VCaP (cell line): ENCODE results near the gene CCDC142.

ENCODE experiments used
- H3K27ac ChIP-seq: fragments of 450-650 bp; 2 replicates; pipeline ENCODE4 v1.5.1; 2017
- CTCF ChIP-seq: fragments of 450-650 bp; conservative IDR thresholded peaks from 2 replicates; pipeline ENCODE4 v1.5.1; 2017; ENCODE audit warnings: mild to moderate bottlenecking, moderate library complexity

The CCDC142 gene

GRCh38 chr2:74493546-74493945, 10.7 kb upstream of the CCDC142 start:
- H3K27ac ChIP-seq, result no peak overlapping the region
- no peak for TF ChIP-seq CTCF

DNA sequence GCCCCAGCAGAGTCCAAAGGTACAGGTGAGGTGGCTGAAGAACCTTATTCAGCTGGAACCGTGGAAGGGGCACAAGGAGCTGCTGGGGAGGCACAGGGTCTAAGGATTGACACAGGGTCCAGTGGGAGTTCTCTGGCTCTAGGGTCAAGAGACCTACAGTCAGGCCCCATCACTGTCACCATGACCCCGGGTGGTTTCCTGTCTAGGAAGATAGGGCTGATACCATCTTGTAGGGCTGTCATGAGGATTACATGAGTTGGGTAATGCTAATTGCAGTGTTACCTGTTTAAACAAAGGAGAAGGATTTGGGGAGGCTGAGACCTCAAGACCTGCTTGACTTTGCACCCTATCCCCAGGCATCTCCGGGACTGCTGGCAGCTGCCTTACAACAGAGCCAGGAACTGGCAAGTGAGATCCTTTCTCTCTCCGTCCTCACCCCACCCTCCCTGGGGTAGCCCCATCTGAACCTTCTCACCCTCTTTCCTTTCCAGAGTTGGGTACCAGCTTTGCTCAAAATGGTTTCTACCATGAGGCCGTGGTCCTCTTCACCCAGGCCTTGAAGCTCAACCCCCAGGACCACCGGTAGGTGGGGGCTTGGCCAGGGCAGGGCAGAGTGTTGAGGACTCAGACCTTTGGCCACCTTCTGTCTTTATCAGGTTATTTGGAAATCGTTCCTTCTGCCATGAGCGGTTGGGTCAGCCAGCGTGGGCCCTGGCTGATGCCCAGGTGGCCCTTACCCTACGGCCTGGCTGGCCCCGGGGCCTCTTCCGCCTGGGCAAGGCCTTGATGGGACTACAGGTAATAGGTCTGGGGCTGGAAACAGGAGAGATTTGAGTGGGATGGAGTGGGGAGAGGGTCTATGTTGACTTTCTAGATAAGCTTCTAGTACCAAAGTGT, 9.1 kb upstream of the CCDC142 start:
- no peak overlapping the region for H3K27ac ChIP-seq
- no peak for TF ChIP-seq CTCF

DNA sequence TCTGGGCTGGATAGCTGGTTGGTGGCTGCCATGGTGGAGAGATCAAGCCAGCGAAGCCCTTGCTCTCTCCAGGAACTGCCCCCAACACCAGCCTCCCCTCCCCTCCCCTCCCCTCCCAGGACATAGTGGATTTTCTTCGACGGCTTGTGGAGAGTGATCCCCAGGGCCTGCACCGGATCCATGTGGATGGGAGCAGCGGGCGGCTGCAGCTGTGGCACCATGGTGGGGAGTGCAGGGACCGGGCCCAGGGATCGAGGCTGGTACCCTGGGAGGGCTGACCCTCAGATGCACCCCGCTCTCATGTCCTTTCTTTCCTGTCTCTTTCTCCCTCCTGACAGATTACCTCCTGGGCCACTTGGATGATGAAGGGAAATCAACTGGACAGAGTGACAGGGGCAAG, 7.1 kb upstream of the CCDC142 start:
- H3K27ac ChIP-seq, result no peak overlapping the region
- no peak for TF ChIP-seq CTCF

GRCh38 chr2:74488643-74489481, 6.1 kb upstream of the CCDC142 start:
- TF ChIP-seq CTCF, result no peak
- no peak overlapping the region for H3K27ac ChIP-seq

- no peak overlapping the region for H3K27ac ChIP-seq
- TF ChIP-seq CTCF, result no peak
Measured at GRCh38 chr2:74486141-74486540, 3.3 kb upstream of the CCDC142 start.

- H3K27ac ChIP-seq, result peak overlapping the region; percentile 86
Measured at GRCh38 chr2:74483675-74484164, 922 bp upstream of the CCDC142 start.

DNA sequence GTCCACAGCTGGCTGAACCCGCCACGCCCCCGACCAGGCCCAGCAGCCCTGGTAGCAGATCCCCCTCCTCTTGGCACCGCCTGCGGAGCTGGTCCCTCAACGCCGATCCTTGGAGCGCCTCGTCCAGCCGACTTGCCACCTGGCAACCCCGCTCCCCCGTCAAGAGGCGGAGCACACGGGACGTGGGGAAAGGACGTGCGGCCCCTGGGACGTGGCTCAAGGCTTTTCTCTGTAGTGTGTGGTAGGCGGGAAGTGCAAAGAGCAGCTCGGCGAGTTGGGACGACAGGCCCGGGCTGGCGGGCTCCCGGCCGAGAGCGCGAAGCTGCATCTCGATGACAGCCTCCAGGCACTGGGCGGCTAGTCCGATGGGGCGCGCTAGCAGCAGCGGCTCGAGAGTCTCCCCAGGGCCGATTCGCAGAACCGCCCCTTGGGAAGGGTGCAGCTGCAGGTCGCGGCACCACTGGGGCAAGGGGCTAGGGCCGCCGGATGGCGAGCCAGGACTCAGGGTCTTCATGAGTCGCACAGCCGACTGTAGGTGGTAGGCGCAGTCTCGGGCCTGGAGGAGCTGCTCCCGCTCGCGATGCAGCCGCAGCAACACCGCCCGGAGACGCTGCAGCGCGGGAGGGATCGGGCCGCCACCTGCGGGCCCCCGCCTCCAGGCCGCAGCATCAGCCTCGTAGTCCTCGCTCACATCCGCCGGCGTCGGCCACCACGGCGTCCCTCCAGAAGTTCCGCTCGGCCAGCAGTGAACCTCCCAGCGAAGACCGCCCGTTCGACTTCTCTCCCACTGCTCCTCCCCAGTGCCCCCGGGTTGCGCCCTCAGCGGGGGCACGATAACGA, 617 bp downstream of the CCDC142 start:
- peak overlapping the region; percentile 86 for H3K27ac ChIP-seq
- no peak for TF ChIP-seq CTCF
